Neural crest cell (in vitro differentiated cells): Measurements from ENCODE around the gene SHH. TPM values are rescaled to one million over a fixed set of nuclear protein-coding genes. Genes with fewer than 3 reads are reported as not detected.

Experiments used
- DNase-seq: peaks from one replicate; pipeline ENCODE4 v3.0.0; 2021; ENCODE audit warnings: low read depth, mixed read lengths, low spot score
- H3K27ac Mint-ChIP-seq: one replicate; pipeline ENCODE4 v1.8.0; 2021; ENCODE audit warnings: mild to moderate bottlenecking, mixed read lengths; ENCODE audit not compliant: unreplicated experiment
- H3K27me3 Mint-ChIP-seq: 2 replicates; pipeline ENCODE4 v1.8.0; 2021; ENCODE audit warnings: low read depth, mild to moderate bottlenecking, mixed read lengths
- H3K36me3 Mint-ChIP-seq: 2 replicates; pipeline ENCODE4 v1.8.0; 2021; ENCODE audit warnings: low read depth, mild to moderate bottlenecking, mixed read lengths
- H3K4me1 Mint-ChIP-seq: 2 replicates; pipeline ENCODE4 v1.8.0; 2021; ENCODE audit warnings: mixed read lengths
- H3K4me3 Mint-ChIP-seq: one replicate; pipeline ENCODE4 v1.8.0; 2021; ENCODE audit warnings: mild to moderate bottlenecking, mixed read lengths
- H3K9me3 Mint-ChIP-seq: 2 replicates; pipeline ENCODE4 v1.8.0; 2021; ENCODE audit warnings: mixed read lengths
- CTCF ChIP-seq: fragments of 200-600 bp; sonication (generic); conservative IDR thresholded peaks from 2 replicates; pipeline ENCODE4 v1.5.0; 2021; ENCODE audit warnings: antibody characterized with exemption, mild to moderate bottlenecking
- total RNA-seq: library from RNA; stranded (reverse); gene quantifications from 2 replicates; pipeline ENCODE4 v1.2.1, GENCODE V29; 2021

Gene SHH
- total RNA-seq, 1 donor from 2014 or later, result not detected

GRCh38 chr7:155766386-155766785, 45.9 kb downstream of the SHH start:
- H3K4me3 Mint-ChIP-seq, result no peak overlapping the region
- peaks cover 16% of the 10 kb centered on the region for H3K36me3 Mint-ChIP-seq
- H3K9me3 Mint-ChIP-seq, result no peaks in the 10 kb centered on the region
- peaks cover 14% of the 10 kb centered on the region for H3K4me1 Mint-ChIP-seq
- H3K27me3 Mint-ChIP-seq, result no peaks in the 10 kb centered on the region
- DNase-seq, result no peak
- no peak for TF ChIP-seq CTCF
- no peak overlapping the region for H3K27ac Mint-ChIP-seq

- TF ChIP-seq CTCF, result no peak
- H3K36me3 Mint-ChIP-seq, result peaks cover 16% of the 10 kb centered on the region
- DNase-seq, result no peak
- H3K4me3 Mint-ChIP-seq, result no peak overlapping the region
- no peaks in the 10 kb centered on the region for H3K9me3 Mint-ChIP-seq
- H3K4me1 Mint-ChIP-seq, result peaks cover 14% of the 10 kb centered on the region
- no peaks in the 10 kb centered on the region for H3K27me3 Mint-ChIP-seq
- no peak overlapping the region for H3K27ac Mint-ChIP-seq
Observed at GRCh38 chr7:155765458-155765857, 46.8 kb downstream of the SHH start.

GRCh38 chr7:155764438-155764793, 47.8 kb downstream of the SHH start:
- TF ChIP-seq CTCF, result no peak
- no peak for DNase-seq
- H3K36me3 Mint-ChIP-seq, result peaks cover 23% of the 10 kb centered on the region
- no peaks in the 10 kb centered on the region for H3K27me3 Mint-ChIP-seq
- H3K9me3 Mint-ChIP-seq, result no peaks in the 10 kb centered on the region
- peaks cover 14% of the 10 kb centered on the region for H3K4me1 Mint-ChIP-seq
- H3K4me3 Mint-ChIP-seq, result no peak overlapping the region
- H3K27ac Mint-ChIP-seq, result no peak overlapping the region

- Mint-ChIP-seq H3K4me3 (no peak overlapping the region), H3K27me3 (no peaks in the 10 kb centered on the region), H3K27ac (peak overlapping the region; percentile 64), H3K4me1 (peaks cover 14% of the 10 kb centered on the region), H3K9me3 (no peaks in the 10 kb centered on the region), H3K36me3 (peaks cover 24% of the 10 kb centered on the region)
- TF ChIP-seq CTCF, result no peak
- no peak for DNase-seq
Observed at GRCh38 chr7:155763691-155764437, 48.4 kb downstream of the SHH start.

- TF ChIP-seq CTCF, result no peak
- no peak for DNase-seq
- Mint-ChIP-seq H3K27me3 (no peaks in the 10 kb centered on the region), H3K36me3 (peaks cover 23% of the 10 kb centered on the region), H3K4me3 (no peak overlapping the region), H3K27ac (no peak overlapping the region), H3K9me3 (no peaks in the 10 kb centered on the region), H3K4me1 (peaks cover 14% of the 10 kb centered on the region)
Observed at GRCh38 chr7:155763122-155763521, 49.1 kb downstream of the SHH start.
